IMR-90 (cell line): ENCODE measurements around the gene SPATA21. TPM values are rescaled to one million over a fixed set of nuclear protein-coding genes. Genes with fewer than 3 reads are reported as not detected.

Source experiments
- ATAC-seq: fragments of 200-7000 bp; cut with Tn5 transposase; 2 replicates; pipeline ENCODE4 v1.9.1; 2020; ENCODE audit warnings: low read depth, mild to moderate bottlenecking, moderate library complexity
- BruUV-seq: library from RNA; stranded (reverse); fragments of 400-500 nt; replicated peaks from 2 replicates; lab custom pipeline; 2021; lab: Mats Ljungman, UMichigan
- CTCF ChIA-PET: fragments of 300-600 bp; formaldehyde crosslinking; extraction: SDS; loops from one replicate; lab custom pipeline; 2021; ENCODE audit warnings: antibody characterized with exemption; lab: Yijun Ruan, JAX
- POLR2A ChIA-PET: fragments of 300-600 bp; sonication (Branson Sonifier 250); formaldehyde crosslinking; loops from one replicate; lab custom pipeline; 2022; ENCODE audit warnings: antibody characterized with exemption; ENCODE audit not compliant: unreplicated experiment; lab: Charles Lee
- DNase-seq: peaks from one replicate; pipeline ENCODE4 v3.0.0; 2013
- H2AFZ ChIP-seq: replicated peaks from 2 replicates; pipeline ENCODE3; 2013; ENCODE audit warnings: low read length, mild to moderate bottlenecking; ENCODE audit not compliant: poor library complexity
- H2AK5ac ChIP-seq: 2 replicates; pipeline ENCODE4 v1.6.1; 2013; ENCODE audit warnings: low read depth, low read length, inconsistent platforms
- H2AK9ac ChIP-seq: replicated peaks from 2 replicates; pipeline ENCODE3; 2013; ENCODE audit warnings: mild to moderate bottlenecking, low read depth, low read length, moderate library complexity; ENCODE audit not compliant: poor library complexity
- H2BK120ac ChIP-seq: 2 replicates; pipeline ENCODE4 v1.6.1; 2013; ENCODE audit warnings: low read depth, low read length, inconsistent platforms
- H2BK15ac ChIP-seq: 3 replicates; pipeline ENCODE4 v1.6.1; 2013; ENCODE audit warnings: low read depth, low read length, inconsistent platforms
- H2BK20ac ChIP-seq: 2 replicates; pipeline ENCODE4 v1.6.1; 2013; ENCODE audit warnings: low read depth, mild to moderate bottlenecking, inconsistent platforms, low read length, moderate library complexity
- H2BK5ac ChIP-seq: 2 replicates; pipeline ENCODE4 v1.6.1; 2013; ENCODE audit warnings: mild to moderate bottlenecking, low read depth, low read length, inconsistent platforms; ENCODE audit not compliant: poor library complexity, severe bottlenecking
- H3K14ac ChIP-seq: replicated peaks from 2 replicates; pipeline ENCODE4 v1.6.1; 2013; ENCODE audit warnings: low read depth, low read length, inconsistent platforms
- H3K18ac ChIP-seq: 2 replicates; pipeline ENCODE4 v1.6.1; 2013; ENCODE audit warnings: low read depth, low read length, control low read depth
- H3K23ac ChIP-seq: 2 replicates; pipeline ENCODE4 v1.6.1; 2013; ENCODE audit warnings: low read depth, low read length, inconsistent platforms
- H3K27ac ChIP-seq: 2 replicates; pipeline ENCODE4 v1.5.1; 2013; ENCODE audit warnings: mild to moderate bottlenecking, control low read depth, low read length; ENCODE audit not compliant: insufficient read depth
- H3K27me3 ChIP-seq: 2 replicates; pipeline ENCODE4 v1.6.1; 2013; ENCODE audit warnings: low read length; ENCODE audit not compliant: control insufficient read depth, insufficient read depth
- H3K36me3 ChIP-seq: 2 replicates; pipeline ENCODE4 v1.6.1; 2013; ENCODE audit warnings: low read length, mixed read lengths; ENCODE audit not compliant: control insufficient read depth, insufficient read depth
- H3K4ac ChIP-seq: 2 replicates; pipeline ENCODE4 v1.6.1; 2013; ENCODE audit warnings: low read depth, low read length, inconsistent platforms
- H3K4me1 ChIP-seq: 2 replicates; pipeline ENCODE4 v1.6.1; 2013; ENCODE audit warnings: low read length, mixed read lengths; ENCODE audit not compliant: control insufficient read depth, insufficient read depth
- H3K4me2 ChIP-seq: 2 replicates; pipeline ENCODE4 v1.6.1; 2013; ENCODE audit warnings: low read depth, mild to moderate bottlenecking, control low read depth, low read length, moderate library complexity
- H3K4me3 ChIP-seq: 2 replicates; pipeline ENCODE4 v1.5.1; 2013; ENCODE audit warnings: low read depth, mild to moderate bottlenecking, control low read depth, low read length, moderate library complexity; ENCODE audit not compliant: insufficient read depth
- H3K56ac ChIP-seq: 2 replicates; pipeline ENCODE4 v1.6.1; 2013; ENCODE audit warnings: low read length, inconsistent platforms; ENCODE audit not compliant: insufficient read depth; ENCODE audit errors: extremely low read depth
- H3K79me1 ChIP-seq, 2 experiments: 2 replicates each; pipeline ENCODE4 v1.6.1; 2013; ENCODE audit warnings: low read length in 2 of 2, inconsistent platforms in 1 of 2, low read depth in 1 of 2
- H3K9ac ChIP-seq: 2 replicates; pipeline ENCODE4 v1.6.1; 2013; ENCODE audit warnings: low read depth, low read length, control low read depth
- H3K9me1 ChIP-seq: 2 replicates; pipeline ENCODE4 v1.6.1; 2013; ENCODE audit warnings: low read length, inconsistent platforms; ENCODE audit not compliant: insufficient read depth
- H3K9me3 ChIP-seq: 2 replicates; pipeline ENCODE4 v1.6.1; 2013; ENCODE audit warnings: low read length; ENCODE audit not compliant: control insufficient read depth, insufficient read depth
- H4K20me1 ChIP-seq: 2 replicates; pipeline ENCODE4 v1.6.1; 2013; ENCODE audit warnings: low read length, inconsistent platforms; ENCODE audit not compliant: insufficient read depth
- H4K5ac ChIP-seq: 2 replicates; pipeline ENCODE4 v1.6.1; 2013; ENCODE audit warnings: mild to moderate bottlenecking, low read depth, low read length, control low read depth
- H4K8ac ChIP-seq, 2 experiments: 2 replicates each; pipeline ENCODE4 v1.6.1; 2013; ENCODE audit warnings: low read depth in 2 of 2, low read length in 2 of 2, control low read depth in 1 of 2, inconsistent platforms in 1 of 2
- H4K91ac ChIP-seq: 2 replicates; pipeline ENCODE4 v1.6.1; 2013; ENCODE audit warnings: low read depth, low read length, inconsistent platforms; ENCODE audit not compliant: insufficient read depth
- BHLHE40 ChIP-seq: fragments of 150-350 bp; IDR thresholded peaks from 2 replicates; pipeline ENCODE4 v1.6.1; 2016; ENCODE audit warnings: mild to moderate bottlenecking, low read depth, low read length
- CHD1 ChIP-seq: IDR thresholded peaks from 2 replicates; pipeline ENCODE4 v1.6.1; 2012; ENCODE audit warnings: low read depth, low read length, improper control_type of control experiment
- ELK1 ChIP-seq: fragments of 150-350 bp; IDR thresholded peaks from 2 replicates; pipeline ENCODE4 v1.6.1; 2016; ENCODE audit warnings: low read depth, mild to moderate bottlenecking, low read length, moderate library complexity, borderline replicate concordance
- FOS ChIP-seq: fragments of 150-350 bp; IDR thresholded peaks from 2 replicates; pipeline ENCODE4 v1.6.1; 2016; ENCODE audit warnings: low read depth, low read length
- MAFK ChIP-seq: IDR thresholded peaks from 2 replicates; pipeline ENCODE4 v1.6.1; 2012; ENCODE audit warnings: low read depth, low read length, improper control_type of control experiment
- MAZ ChIP-seq: IDR thresholded peaks from 2 replicates; pipeline ENCODE4 v1.6.1; 2012; ENCODE audit warnings: low read depth, mild to moderate bottlenecking, low read length, improper control_type of control experiment, moderate library complexity, borderline replicate concordance
- MXI1 ChIP-seq: IDR thresholded peaks from 2 replicates; pipeline ENCODE4 v1.6.1; 2012; ENCODE audit warnings: low read depth, mild to moderate bottlenecking, low read length, moderate library complexity, borderline replicate concordance
- NFE2L2 ChIP-seq: fragments of 150-350 bp; IDR thresholded peaks from 2 replicates; pipeline ENCODE4 v1.6.1; 2016; ENCODE audit warnings: low read depth, mild to moderate bottlenecking, low read length
- POLR2A ChIP-seq: IDR thresholded peaks from 2 replicates; pipeline ENCODE4 v1.6.1; 2012; ENCODE audit warnings: mild to moderate bottlenecking, low read depth, low read length
- RCOR1 ChIP-seq: IDR thresholded peaks from 2 replicates; pipeline ENCODE4 v1.6.1; 2012; ENCODE audit warnings: mild to moderate bottlenecking, low read length, improper control_type of control experiment; ENCODE audit not compliant: insufficient replicate concordance
- RFX5 ChIP-seq: IDR thresholded peaks from 2 replicates; pipeline ENCODE4 v1.8.0; 2012; ENCODE audit warnings: low read depth, mild to moderate bottlenecking, low read length, moderate library complexity
- SMC3 ChIP-seq: fragments of 150-350 bp; IDR thresholded peaks from 2 replicates; pipeline ENCODE4 v1.6.1; 2016; ENCODE audit warnings: low read depth, mild to moderate bottlenecking, antibody characterized with exemption, low read length, moderate library complexity
- WGBS, 2 experiments: methylation state at CpG; one replicate each; pipeline versions ENCODE4 v1.1.5 to v1.1.7; 2013; ENCODE audit warnings: missing lambda C conversion rate in 2 of 2; ENCODE audit not compliant: insufficient read length in 1 of 2; ENCODE audit errors: extremely low coverage in 2 of 2; 5-methylcytosine and 5-hydroxymethylcytosine counted together
- dilution Hi-C: fragments of 300-500 bp; cut with HindIII; formaldehyde crosslinking; loops from one replicate; pipeline ENCODE4 v1.14.3; 2018; ENCODE audit warnings: low sequenced_read_pairs; ENCODE audit not compliant: unreplicated experiment
- in situ Hi-C: fragments of 300-500 bp; cut with MboI; formaldehyde crosslinking; loops from 3 replicates; pipeline ENCODE4 v1.14.3; 2019; ENCODE audit warnings: low sequenced_read_pairs, inconsistent platforms, mixed read lengths
- intact Hi-C: fragments of 100-400 bp; cut with micrococcal nuclease; formaldehyde crosslinking; loops from 2 replicates; pipeline ENCODE4 v1.10.0; 2022
- polyA plus RNA-seq, 3 experiments: library from polyadenylated mRNA; depleted of rRNA; stranded (reverse); fragments of >200 nt; gene quantifications; 2 replicates each; pipeline ENCODE4 v1.2.3, GENCODE V29; 2012; ENCODE audit warnings: low replicate concordance in 1 of 3
- total RNA-seq: library from RNA; depleted of rRNA; stranded (reverse); fragments of >200 nt; gene quantifications from 2 replicates; pipeline ENCODE4 v1.2.3, GENCODE V29; 2012

Gene SPATA21
- total and polyA plus RNA-seq, 2 of the 4 experiments (the other 2 are of a cell fraction) = not detected

GRCh38 chr1:16369821-16370220 is 67.4 kb downstream of the SPATA21 start:
- in situ Hi-C loops = no loop called here
- Histone ChIP-seq H3K4me1 (peaks cover 14% of the 10 kb centered on the region), H4K20me1 (peaks cover 10% of the 10 kb centered on the region), H2AFZ (no peak overlapping the region), H3K14ac (no peak overlapping the region), H3K9ac (no peak overlapping the region), H4K91ac (no peak overlapping the region), H3K23ac (no peak overlapping the region), H2AK9ac (no peak overlapping the region), H3K27me3 (no peaks in the 10 kb centered on the region), H4K8ac (no peak overlapping the region), H3K9me3 (no peaks in the 10 kb centered on the region), H4K5ac (no peak overlapping the region), H3K56ac (no peak overlapping the region), H3K36me3 (no peaks in the 10 kb centered on the region), H3K4me2 (no peak overlapping the region), H3K9me1 (peaks cover 15% of the 10 kb centered on the region), H2BK15ac (no peak overlapping the region), H3K4me3 (no peak overlapping the region), H2BK20ac (no peak overlapping the region), H3K79me1 (peaks cover 0 to 31% of the 10 kb centered on the region in 2 experiments; a peak in 2 of 4 replicates), H3K18ac (no peak overlapping the region), H2BK120ac (no peak overlapping the region), H3K27ac (no peak overlapping the region), H2AK5ac (no peak overlapping the region), H3K4ac (no peak overlapping the region), H2BK5ac (no peak overlapping the region)
- no peak for ATAC-seq
- ChIA-PET CTCF (interaction anchor here (0.6 kb wide), 2 partner anchors 271 to 951 kb away, joined by 3 to 6 read pairs; no protein-coding TSS in a partner anchor), POLR2A (no interaction called here)
- intact Hi-C loops = loop anchor here (5.0 kb wide), 1 partner anchor 163 kb away; no protein-coding TSS in a partner anchor
- dilution Hi-C loops = no loop called here
- TF ChIP-seq RCOR1 (no peak), MAFK (no peak), MAZ (no peak), SMC3 (no peak), NFE2L2 (no peak), ELK1 (no peak), POLR2A (no peak), MXI1 (no peak), RFX5 (no peak), FOS (no peak), CHD1 (no peak), BHLHE40 (no peak)
- no CpG with 5 or more reads among the region's 4 CpGs for WGBS, 2 experiments
- BruUV-seq = no TSS peak
- DNase-seq = no peak
